HAP-1 (cell line): ENCODE results near the gene L1CAM.

Experiments used
- DNase-seq, 2 experiments: peaks; one replicate each; pipeline ENCODE4 v3.0.0-alpha.2; 2016 to 2020; ENCODE audit warnings: low spot score in 2 of 2
- H3K27me3 ChIP-seq: fragments of 250-450 bp; sonication (Bioruptor Pico); 2 replicates; pipeline ENCODE4 v1.5.1; 2020; ENCODE audit warnings: low read depth, mild to moderate bottlenecking, moderate library complexity
- H3K36me3 ChIP-seq: fragments of 250-450 bp; sonication (Bioruptor Pico); replicated peaks from 2 replicates; pipeline ENCODE4 v1.5.1; 2020; ENCODE audit warnings: mild to moderate bottlenecking
- H3K4me1 ChIP-seq: fragments of 250-450 bp; sonication (Bioruptor Pico); 2 replicates; pipeline ENCODE4 v1.5.1; 2020; ENCODE audit warnings: mild to moderate bottlenecking
- H3K4me3 ChIP-seq: fragments of 250-450 bp; sonication (Bioruptor Pico); 2 replicates; pipeline ENCODE4 v1.5.1; 2020; ENCODE audit warnings: mild to moderate bottlenecking, moderate library complexity
- H3K9me3 ChIP-seq: fragments of 250-450 bp; sonication (Bioruptor Pico); 2 replicates; pipeline ENCODE4 v1.5.1; 2020; ENCODE audit warnings: mild to moderate bottlenecking, moderate library complexity
- in situ Hi-C: fragments of 300-500 bp; cut with MboI; formaldehyde crosslinking; loops from 3 replicates; pipeline ENCODE4 v1.14.3; 2020; ENCODE audit warnings: low sequenced_read_pairs, inconsistent platforms, mixed read lengths

L1CAM gene

GRCh38 chrX:153885968-153886903, at the start of gene L1CAM:
Gene L1CAM, minus strand, starts transcription at chrX:153886173. Its CDS starts 10,337 bp downstream, at chrX:153875836.
- H3K4me3 ChIP-seq, result peak within 1 kb of the TSS; percentile 27
- in situ Hi-C loops, result no loop called here
- no peaks in the 10 kb centered on the region for H3K9me3 ChIP-seq
- DNase-seq, result peak; percentile 31 to 69
- no peaks in the 10 kb centered on the region for H3K36me3 ChIP-seq
- H3K27me3 ChIP-seq, result peaks cover 33% of the 10 kb centered on the region
- peaks cover 5% of the 10 kb centered on the region; the same call in 1 of the 2 replicates for H3K4me1 ChIP-seq

- H3K36me3 ChIP-seq, result peaks cover 31% of the 10 kb centered on the region
- H3K4me1 ChIP-seq, result 0 out of 2 replicates have a peak, but pooled peaks cover 3% of the 10 kb centered on the region
- H3K9me3 ChIP-seq, result no peaks in the 10 kb centered on the region
- H3K4me3 ChIP-seq, result peak overlapping the region; percentile 22
- H3K27me3 ChIP-seq, result no peaks in the 10 kb centered on the region
- no peak for DNase-seq
- in situ Hi-C loops, result no loop called here
Measured at GRCh38 chrX:153935326-153935851, 49.4 kb upstream of the L1CAM start.

- Histone ChIP-seq H3K36me3 (peaks cover 30% of the 10 kb centered on the region), H3K27me3 (no peaks in the 10 kb centered on the region), H3K4me1 (0 out of 2 replicates have a peak, but pooled peaks cover 3% of the 10 kb centered on the region), H3K4me3 (peak within 1 kb of the TSS; percentile 79), H3K9me3 (no peaks in the 10 kb centered on the region)
- peak; percentile 85 to 86 for DNase-seq
- in situ Hi-C loops, result no loop called here
Measured at GRCh38 chrX:153934762-153935325, 48.9 kb upstream of the L1CAM start, which contains the start of gene NAA10. Gene NAA10, minus strand, starts transcription at chrX:153935037. Its CDS starts 133 bp downstream, at chrX:153934904.

GRCh38 chrX:153934148-153934761, 48.3 kb upstream of the L1CAM start:
- Histone ChIP-seq H3K4me3 (peak overlapping the region; percentile 79), H3K27me3 (no peaks in the 10 kb centered on the region), H3K4me1 (0 out of 2 replicates have a peak, but pooled peaks cover 3% of the 10 kb centered on the region), H3K9me3 (no peaks in the 10 kb centered on the region), H3K36me3 (peaks cover 36% of the 10 kb centered on the region)
- no peak for DNase-seq
- in situ Hi-C loops, result no loop called here

- no peak for DNase-seq
- no peaks in the 10 kb centered on the region for H3K27me3 ChIP-seq
- peak overlapping the region; percentile 79 for H3K4me3 ChIP-seq
- H3K4me1 ChIP-seq, result 0 out of 2 replicates have a peak, but pooled peaks cover 3% of the 10 kb centered on the region
- in situ Hi-C loops, result no loop called here
- H3K36me3 ChIP-seq, result peaks cover 37% of the 10 kb centered on the region
- H3K9me3 ChIP-seq, result no peaks in the 10 kb centered on the region
Measured at GRCh38 chrX:153933748-153934147, 47.8 kb upstream of the L1CAM start.

- in situ Hi-C loops, result no loop called here
- H3K9me3 ChIP-seq, result no peaks in the 10 kb centered on the region
- H3K27me3 ChIP-seq, result no peaks in the 10 kb centered on the region
- H3K36me3 ChIP-seq, result peaks cover 37% of the 10 kb centered on the region
- H3K4me3 ChIP-seq, result no peak overlapping the region
- H3K4me1 ChIP-seq, result peaks cover 6% of the 10 kb centered on the region; the same call in 1 of the 2 replicates
- no peak for DNase-seq
Measured at GRCh38 chrX:153932220-153932915, 46.4 kb upstream of the L1CAM start.

GRCh38 chrX:153931748-153932147, 45.8 kb upstream of the L1CAM start:
- Histone ChIP-seq H3K36me3 (peaks cover 37% of the 10 kb centered on the region), H3K27me3 (no peaks in the 10 kb centered on the region), H3K4me1 (peaks cover 12% of the 10 kb centered on the region), H3K4me3 (no peak overlapping the region), H3K9me3 (no peaks in the 10 kb centered on the region)
- in situ Hi-C loops, result no loop called here
- no peak for DNase-seq

GRCh38 chrX:153931151-153931550, 45.2 kb upstream of the L1CAM start:
- H3K36me3 ChIP-seq, result peaks cover 37% of the 10 kb centered on the region
- H3K27me3 ChIP-seq, result no peaks in the 10 kb centered on the region
- in situ Hi-C loops, result no loop called here
- no peaks in the 10 kb centered on the region for H3K9me3 ChIP-seq
- no peak overlapping the region for H3K4me3 ChIP-seq
- DNase-seq, result no peak
- peaks cover 18% of the 10 kb centered on the region for H3K4me1 ChIP-seq

GRCh38 chrX:153930011-153930910, 44.3 kb upstream of the L1CAM start:
- Histone ChIP-seq H3K9me3 (no peaks in the 10 kb centered on the region), H3K4me1 (peaks cover 23% of the 10 kb centered on the region), H3K27me3 (no peaks in the 10 kb centered on the region), H3K36me3 (peaks cover 37% of the 10 kb centered on the region), H3K4me3 (no peak overlapping the region)
- in situ Hi-C loops, result no loop called here
- DNase-seq, result no peak

- Histone ChIP-seq H3K4me3 (no peak overlapping the region), H3K36me3 (peaks cover 37% of the 10 kb centered on the region), H3K9me3 (no peaks in the 10 kb centered on the region), H3K4me1 (peaks cover 29% of the 10 kb centered on the region), H3K27me3 (no peaks in the 10 kb centered on the region)
- DNase-seq, result no peak
- in situ Hi-C loops, result no loop called here
Measured at GRCh38 chrX:153929576-153929975, 43.6 kb upstream of the L1CAM start.

- H3K9me3 ChIP-seq, result no peaks in the 10 kb centered on the region
- in situ Hi-C loops, result no loop called here
- no peak overlapping the region for H3K4me3 ChIP-seq
- no peak for DNase-seq
- H3K36me3 ChIP-seq, result peaks cover 37% of the 10 kb centered on the region
- H3K27me3 ChIP-seq, result no peaks in the 10 kb centered on the region
- H3K4me1 ChIP-seq, result peaks cover 36% of the 10 kb centered on the region
Measured at GRCh38 chrX:153928846-153929245, 42.9 kb upstream of the L1CAM start.

- Histone ChIP-seq H3K36me3 (peaks cover 37% of the 10 kb centered on the region), H3K9me3 (no peaks in the 10 kb centered on the region), H3K4me3 (peak overlapping the region; percentile 50), H3K4me1 (peaks cover 37% of the 10 kb centered on the region), H3K27me3 (no peaks in the 10 kb centered on the region)
- in situ Hi-C loops, result no loop called here
- DNase-seq, result peak; percentile 97 to 98
Measured at GRCh38 chrX:153927922-153928760, 42.2 kb upstream of the L1CAM start.
